Measurements from ENCODE around the gene ESYT3. TPM values are rescaled to one million over a fixed set of nuclear protein-coding genes. Genes with fewer than 3 reads are reported as not detected.

Gene ESYT3
- total RNA-seq, 1 experiment from 2014 or later = 0.15 TPM

Other genes starting within 250 kb of the ESYT3 start
- 48.0 and 55.8 TPM in 2 replicates for gene ARMC8, start 247.3 kb upstream of the ESYT3 start, total RNA-seq (2021)
- gene NME9, start 104.8 kb upstream of the ESYT3 start, total RNA-seq (2021) = not detected in 2 replicates
- 0.50 and 0.77 TPM in 2 replicates for gene MRAS, start 86.0 kb upstream of the ESYT3 start, total RNA-seq (2021)
- gene CEP70, start 159.6 kb downstream of the ESYT3 start, total RNA-seq (2021) = 25.6 and 30.8 TPM in 2 replicates
- gene FAIM, start 174.2 kb downstream of the ESYT3 start, total RNA-seq (2021) = 15.0 and 16.1 TPM in 2 replicates

Measured in A673 (cell line).